HFFc6 (cell line): ENCODE measurements around the gene CD58. TPM values are rescaled to one million over a fixed set of nuclear protein-coding genes. Genes with fewer than 3 reads are reported as not detected.
A peak's percentile ranks its signal among the peaks of the same experiment; 100 is the strongest.

Experiments used
- DNase-seq: peaks from one replicate; pipeline ENCODE4 v3.0.0-alpha.2; 2018
- H3K27ac Mint-ChIP-seq: 2 replicates; pipeline ENCODE4 v1.8.0; 2020; ENCODE audit warnings: mild to moderate bottlenecking, mixed read lengths
- H3K27me3 Mint-ChIP-seq: 2 replicates; pipeline ENCODE4 v1.8.0; 2021; ENCODE audit warnings: mild to moderate bottlenecking, moderate library complexity, mixed read lengths; ENCODE audit not compliant: insufficient read depth
- H3K36me3 Mint-ChIP-seq: 2 replicates; pipeline ENCODE4 v1.8.0; 2021; ENCODE audit warnings: low read depth, mixed read lengths
- H3K4me1 Mint-ChIP-seq: 2 replicates; pipeline ENCODE4 v1.8.0; 2020; ENCODE audit warnings: low read depth, mixed read lengths
- H3K4me3 Mint-ChIP-seq: 2 replicates; pipeline ENCODE4 v1.8.0; 2020; ENCODE audit warnings: mild to moderate bottlenecking, moderate library complexity, mixed read lengths
- H3K9me3 Mint-ChIP-seq: 2 replicates; pipeline ENCODE4 v1.8.0; 2020; ENCODE audit warnings: mild to moderate bottlenecking, mixed read lengths
- CTCF ChIP-seq: fragments of 200-600 bp; sonication (generic); IDR thresholded peaks from 2 replicates; pipeline ENCODE4 v1.5.0; 2021; ENCODE audit warnings: antibody characterized with exemption, mild to moderate bottlenecking
- total RNA-seq, 6 experiments: library from RNA; stranded (reverse); fragmentation: NEBNext Ultra II Directional; extraction: Animal tissue kit (Norgen Biotek cat#: 25700); gene quantifications; 2 replicates in 1 of 6; 3 replicates in 5 of 6; pipeline ENCODE4 v1.2.3, GENCODE V29; 2021

The CD58 gene
- total RNA-seq, 6 experiments from 2014 or later, result 6.6 to 9.5 (median 8.5) TPM

DNA sequence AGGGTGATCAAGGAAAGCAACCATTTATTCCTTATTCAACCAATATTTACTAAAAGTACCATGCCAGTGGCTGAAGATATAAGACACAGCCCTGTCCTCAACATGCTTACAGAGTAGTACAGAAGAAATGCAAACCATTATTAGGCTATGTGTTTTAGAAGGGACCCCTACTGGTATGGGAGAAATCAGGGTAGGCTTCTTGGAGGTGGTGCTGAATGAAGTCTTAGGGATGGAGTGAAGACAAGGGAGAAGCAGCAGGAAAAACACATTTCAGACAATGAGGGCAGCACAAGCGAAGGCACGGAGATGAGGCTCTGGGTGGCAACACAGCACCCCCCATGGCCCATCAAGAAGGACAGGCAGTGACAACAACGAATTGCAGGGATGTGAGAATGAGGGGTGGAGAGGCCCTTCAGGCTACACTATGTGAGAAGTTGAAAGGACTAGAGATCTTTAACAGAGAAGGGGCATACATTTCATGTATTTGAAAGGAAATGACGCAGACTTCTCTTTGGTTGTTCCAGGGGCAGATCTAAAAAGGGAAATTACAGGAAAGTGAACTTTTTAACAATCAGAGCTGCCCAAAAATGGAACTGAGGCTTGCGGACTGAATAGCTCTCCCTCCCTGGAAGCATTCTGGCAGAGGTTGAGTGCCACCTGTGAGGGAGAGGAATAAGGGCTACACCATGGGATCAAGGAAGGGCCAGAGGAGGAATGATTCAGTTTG lies 16.8 kb upstream of the CD58 start:
- H3K27me3 Mint-ChIP-seq, result peaks cover 31% of the 10 kb centered on the region
- no peaks in the 10 kb centered on the region for H3K9me3 Mint-ChIP-seq

GRCh38 chr1:116586741-116587143 lies 15.9 kb upstream of the CD58 start:
- no peak overlapping the region for H3K4me3 Mint-ChIP-seq
- no peak for TF ChIP-seq CTCF
- DNase-seq, result no peak
- peaks cover 9% of the 10 kb centered on the region for H3K4me1 Mint-ChIP-seq
- no peaks in the 10 kb centered on the region for H3K36me3 Mint-ChIP-seq
- H3K27ac Mint-ChIP-seq, result no peak overlapping the region
- no peaks in the 10 kb centered on the region for H3K9me3 Mint-ChIP-seq
- H3K27me3 Mint-ChIP-seq, result peaks cover 32% of the 10 kb centered on the region

More for the DNA sequence above, 16.8 kb upstream of the CD58 start:
- TF ChIP-seq CTCF, result no peak
- Mint-ChIP-seq H3K27ac (no peak overlapping the region), H3K4me3 (no peak overlapping the region), H3K4me1 (peaks cover 9% of the 10 kb centered on the region), H3K36me3 (no peaks in the 10 kb centered on the region)
- no peak for DNase-seq

DNA sequence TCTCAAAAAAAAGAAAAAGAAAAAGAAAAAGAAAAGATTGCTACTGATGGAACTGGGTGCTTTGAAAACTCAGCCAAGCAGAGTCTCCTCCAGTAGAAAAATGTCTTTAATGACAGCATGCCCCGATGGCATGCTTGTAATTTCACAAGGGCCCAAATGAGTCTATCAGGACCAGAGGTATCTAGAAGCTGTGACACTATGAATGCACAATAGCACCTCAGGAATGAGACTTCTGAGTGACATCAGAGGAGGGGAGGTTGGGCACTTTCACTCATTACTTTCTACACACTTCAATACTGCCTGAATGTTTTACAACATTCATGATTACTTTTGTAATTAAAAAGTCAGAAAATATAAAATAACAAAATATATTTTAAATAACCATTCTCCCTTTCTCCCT lies 15.1 kb upstream of the CD58 start:
- H3K27me3 Mint-ChIP-seq, result peaks cover 32% of the 10 kb centered on the region
- H3K4me1 Mint-ChIP-seq, result peaks cover 9% of the 10 kb centered on the region
- no peaks in the 10 kb centered on the region for H3K9me3 Mint-ChIP-seq
- TF ChIP-seq CTCF, result no peak
- H3K27ac Mint-ChIP-seq, result no peak overlapping the region
- no peak overlapping the region for H3K4me3 Mint-ChIP-seq
- DNase-seq, result no peak
- no peaks in the 10 kb centered on the region for H3K36me3 Mint-ChIP-seq

DNA sequence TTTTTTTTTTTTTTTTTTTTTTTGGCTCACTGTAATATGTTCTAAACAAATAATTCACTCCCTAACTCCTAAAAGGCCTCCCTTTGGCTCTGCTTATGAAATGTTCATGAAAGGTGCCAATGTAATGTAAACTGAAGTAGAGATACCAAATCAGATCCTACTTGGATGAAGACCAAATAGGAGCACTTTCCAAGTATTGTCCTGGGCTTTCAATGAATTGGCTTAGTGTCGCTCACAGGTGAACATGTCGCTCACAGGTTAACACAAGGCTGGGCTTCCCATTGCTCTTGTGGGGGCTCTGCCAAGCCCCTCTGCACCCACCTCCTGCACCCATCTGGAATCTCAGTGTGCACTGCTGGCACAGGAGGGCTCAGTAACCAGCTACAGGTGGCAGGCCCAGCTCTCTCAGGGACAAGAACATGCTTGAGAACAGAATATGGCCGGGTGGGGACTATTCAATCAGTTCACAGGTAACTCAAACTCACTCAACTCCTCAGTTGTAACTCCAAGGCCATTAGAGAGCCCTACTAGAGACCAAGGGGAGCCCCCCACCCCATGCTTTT lies 10.6 kb upstream of the CD58 start:
- H3K9me3 Mint-ChIP-seq, result no peaks in the 10 kb centered on the region
- no peak overlapping the region for H3K4me3 Mint-ChIP-seq
- no peaks in the 10 kb centered on the region for H3K4me1 Mint-ChIP-seq
- no peak for DNase-seq
- H3K36me3 Mint-ChIP-seq, result no peaks in the 10 kb centered on the region
- no peak for TF ChIP-seq CTCF
- no peak overlapping the region for H3K27ac Mint-ChIP-seq
- H3K27me3 Mint-ChIP-seq, result peaks cover 31% of the 10 kb centered on the region

- no peak overlapping the region for H3K4me3 Mint-ChIP-seq
- DNase-seq, result peak; percentile 9
- H3K36me3 Mint-ChIP-seq, result no peaks in the 10 kb centered on the region
Measured at GRCh38 chr1:116580446-116581322, 9.9 kb upstream of the CD58 start.

More at GRCh38 chr1:116580446-116581322, 9.9 kb upstream of the CD58 start:
- Mint-ChIP-seq H3K4me1 (no peaks in the 10 kb centered on the region), H3K27me3 (peaks cover 30% of the 10 kb centered on the region), H3K27ac (no peak overlapping the region), H3K9me3 (no peaks in the 10 kb centered on the region)
- no peak for TF ChIP-seq CTCF
